Lung (tissue), 12 donors: ENCODE data around the gene PDZK1IP1. TPM values are rescaled to one million over a fixed set of nuclear protein-coding genes. Genes with fewer than 3 reads are reported as not detected.

ENCODE experiments used
- ATAC-seq: fragments of 200-7000 bp; cut with Tn5 transposase; one replicate; pipeline ENCODE4 v1.9.1; 2020; ENCODE audit warnings: moderate number of reproducible peaks; ENCODE audit not compliant: insufficient read depth, low FRiP score
- DNase-seq, 3 donors: peaks; one replicate each; pipeline ENCODE4 v3.0.0-alpha.2; 2013 to 2017
- H3K27ac ChIP-seq, 2 donors: one replicate each; pipeline ENCODE4 v1.5.1; 2013; ENCODE audit warnings: mild to moderate bottlenecking in 2 of 2, moderate library complexity in 2 of 2, control low read depth in 1 of 2, inconsistent platforms in 1 of 2, low read depth in 1 of 2, low read length in 1 of 2
- H3K27me3 ChIP-seq, 3 donors: one replicate each; pipeline ENCODE4 v1.5.1; 2013; ENCODE audit warnings: low read length in 2 of 3; ENCODE audit not compliant: control insufficient read depth in 3 of 3, insufficient read depth in 3 of 3
- H3K36me3 ChIP-seq, 4 donors: one replicate each; pipeline ENCODE4 v1.5.1; 2013; ENCODE audit warnings: low read length in 4 of 4, mild to moderate bottlenecking in 1 of 4, moderate library complexity in 1 of 4; ENCODE audit not compliant: control insufficient read depth in 4 of 4, insufficient read depth in 4 of 4
- H3K4me1 ChIP-seq, 5 donors: one replicate each; pipeline ENCODE4 v1.5.1; 2013; ENCODE audit warnings: low read length in 5 of 5, mild to moderate bottlenecking in 2 of 5, moderate library complexity in 1 of 5; ENCODE audit not compliant: control insufficient read depth in 5 of 5, insufficient read depth in 5 of 5
- H3K4me3 ChIP-seq: one replicate; pipeline ENCODE4 v1.5.1; 2013; ENCODE audit warnings: mild to moderate bottlenecking, control low read depth, moderate library complexity
- H3K9ac ChIP-seq, 2 donors: one replicate each; pipeline ENCODE4 v1.5.1; 2013; ENCODE audit warnings: low read length in 2 of 2, control low read depth in 1 of 2; ENCODE audit not compliant: insufficient read depth in 1 of 2
- H3K9me3 ChIP-seq, 4 donors: one replicate each; pipeline ENCODE4 v1.5.1; 2013; ENCODE audit warnings: low read length in 3 of 4, mild to moderate bottlenecking in 1 of 4, moderate library complexity in 1 of 4; ENCODE audit not compliant: control insufficient read depth in 4 of 4, insufficient read depth in 3 of 4
- WGBS, 2 donors: extraction: QIAGEN DNeasy Blood & Tissue Kit; methylation state at CpG; one replicate each; pipeline ENCODE4 v1.1.7; 2013; 5-methylcytosine and 5-hydroxymethylcytosine counted together
- polyA plus RNA-seq, 2 donors: library from polyadenylated mRNA; stranded (reverse); fragments of 200-250 nt; gene quantifications; one replicate each; pipeline ENCODE4 v1.2.1, GENCODE V29; 2013
- total RNA-seq, 2 donors: library from RNA; depleted of rRNA in 1 of 2; stranded (reverse); fragments of >200 nt in 1 of 2; gene quantifications; one replicate each; pipeline ENCODE4 v1.2.1, GENCODE V29; 2014 to 2021
- TF ChIP-seq, protein P1 (sequence below): IDR thresholded peaks from 2 replicates; pipeline ENCODE4 v1.5.1; 2012; ENCODE audit warnings: mild to moderate bottlenecking; ENCODE audit errors: control extremely low read depth, extremely low read depth
- donor health status: control.
- donor health status: control.
- donor health status: Bipolar disorder and iron deficiency.
- donor health status: healthy.
- donor health status: DM: yes; HTN: yes; CAD: no.

The PDZK1IP1 gene
- total and polyA plus RNA-seq, 4 donors, result 44.8 to 324 (median 70.6) TPM

DNA sequence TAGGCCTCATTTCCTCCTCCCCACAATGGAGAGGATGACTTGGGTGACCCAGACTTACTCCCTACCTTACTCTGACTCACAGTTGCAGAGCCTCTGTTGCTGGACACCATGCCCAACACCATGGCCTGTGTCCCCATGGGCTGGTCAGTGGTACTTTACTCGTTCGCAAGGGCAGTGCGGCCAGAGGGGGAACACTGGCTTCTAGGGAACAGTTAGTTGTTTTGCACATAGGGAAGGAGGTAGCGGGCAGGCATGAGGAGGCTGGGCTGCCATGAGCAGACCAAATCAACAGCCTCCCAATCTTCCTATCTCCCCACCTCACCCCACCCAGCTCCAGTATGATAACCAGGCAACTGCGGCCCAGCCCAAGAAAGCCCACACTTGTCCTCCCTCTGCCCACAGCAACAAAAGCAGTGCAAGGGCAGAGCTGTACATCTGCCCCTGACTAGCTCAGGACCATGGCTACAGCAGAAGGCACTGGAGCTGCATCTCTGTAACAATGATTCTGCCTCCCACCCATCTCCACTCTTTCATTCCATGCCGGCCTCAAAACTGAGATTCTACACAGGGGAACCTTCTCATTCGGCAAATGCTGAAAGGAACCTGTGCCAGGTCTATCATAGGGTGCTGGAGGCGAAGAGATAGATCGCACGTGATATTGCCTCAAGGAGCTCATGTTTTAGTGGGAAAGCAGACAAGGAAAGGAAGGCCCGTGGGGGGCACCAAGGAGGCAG is 23.6 kb upstream of the PDZK1IP1 start:
- H3K27me3 ChIP-seq, result peaks cover 0 to 8% (median 0%) of the 10 kb centered on the region in 3 donors
- no peaks in the 10 kb centered on the region for H3K9me3 ChIP-seq
- peak overlapping the region in 1 of 2 donors; percentile 69 for H3K27ac ChIP-seq
- WGBS, 2 donors, result 83 to 85% methylated on average over 11 of the region's 11 CpGs
- no peak for DNase-seq
- H3K4me1 ChIP-seq, result peaks cover 0 to 6% (median 0%) of the 10 kb centered on the region in 5 donors
- no peak for ATAC-seq
- no peak overlapping the region for H3K4me3 ChIP-seq
- H3K9ac ChIP-seq, result no peak overlapping the region
- H3K36me3 ChIP-seq, result no peaks in the 10 kb centered on the region
- TF ChIP-seq, protein P1, sequence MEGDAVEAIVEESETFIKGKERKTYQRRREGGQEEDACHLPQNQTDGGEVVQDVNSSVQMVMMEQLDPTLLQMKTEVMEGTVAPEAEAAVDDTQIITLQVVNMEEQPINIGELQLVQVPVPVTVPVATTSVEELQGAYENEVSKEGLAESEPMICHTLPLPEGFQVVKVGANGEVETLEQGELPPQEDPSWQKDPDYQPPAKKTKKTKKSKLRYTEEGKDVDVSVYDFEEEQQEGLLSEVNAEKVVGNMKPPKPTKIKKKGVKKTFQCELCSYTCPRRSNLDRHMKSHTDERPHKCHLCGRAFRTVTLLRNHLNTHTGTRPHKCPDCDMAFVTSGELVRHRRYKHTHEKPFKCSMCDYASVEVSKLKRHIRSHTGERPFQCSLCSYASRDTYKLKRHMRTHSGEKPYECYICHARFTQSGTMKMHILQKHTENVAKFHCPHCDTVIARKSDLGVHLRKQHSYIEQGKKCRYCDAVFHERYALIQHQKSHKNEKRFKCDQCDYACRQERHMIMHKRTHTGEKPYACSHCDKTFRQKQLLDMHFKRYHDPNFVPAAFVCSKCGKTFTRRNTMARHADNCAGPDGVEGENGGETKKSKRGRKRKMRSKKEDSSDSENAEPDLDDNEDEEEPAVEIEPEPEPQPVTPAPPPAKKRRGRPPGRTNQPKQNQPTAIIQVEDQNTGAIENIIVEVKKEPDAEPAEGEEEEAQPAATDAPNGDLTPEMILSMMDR, result no peak

DNA sequence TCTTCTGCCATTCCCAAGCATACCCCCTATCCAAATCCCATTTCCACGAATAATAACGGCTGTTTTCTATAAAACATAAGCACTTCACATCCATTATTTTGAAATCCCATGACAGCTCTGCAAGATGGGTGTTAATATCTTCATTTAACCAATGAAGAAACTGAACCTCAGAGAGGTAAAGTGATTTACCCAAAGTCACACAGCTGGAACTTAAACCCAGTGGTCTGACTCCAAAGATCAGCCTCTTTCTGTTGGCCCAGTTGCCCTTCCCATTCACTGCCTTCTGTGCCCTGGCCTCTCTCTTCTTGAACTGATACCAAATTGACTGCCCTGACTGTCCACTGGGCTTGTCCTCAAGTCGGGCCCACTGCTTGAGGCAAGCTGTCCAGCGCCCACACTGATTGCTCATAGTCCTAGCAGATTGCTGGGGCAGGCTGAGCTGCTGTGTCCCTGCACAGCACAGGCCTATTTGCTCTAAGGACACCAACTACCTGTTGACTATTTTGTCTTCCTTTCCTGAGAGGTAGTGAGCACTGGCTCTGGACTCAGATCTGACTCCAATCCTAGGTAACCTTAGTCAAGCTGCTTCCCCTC is 22.9 kb upstream of the PDZK1IP1 start:
- Histone ChIP-seq H3K9ac (no peak overlapping the region), H3K27me3 (peaks cover 0 to 13% (median 0%) of the 10 kb centered on the region in 3 donors), H3K27ac (peak overlapping the region; percentile 54 to 83), H3K4me1 (peaks cover 0 to 6% (median 0%) of the 10 kb centered on the region in 5 donors), H3K4me3 (no peak overlapping the region), H3K36me3 (no peaks in the 10 kb centered on the region), H3K9me3 (no peaks in the 10 kb centered on the region)
- TF ChIP-seq, protein P1, result no peak
- WGBS, 2 donors, result 74 to 83% methylated on average over 4 of the region's 4 CpGs
- DNase-seq (no peak), ATAC-seq (no peak)

DNA sequence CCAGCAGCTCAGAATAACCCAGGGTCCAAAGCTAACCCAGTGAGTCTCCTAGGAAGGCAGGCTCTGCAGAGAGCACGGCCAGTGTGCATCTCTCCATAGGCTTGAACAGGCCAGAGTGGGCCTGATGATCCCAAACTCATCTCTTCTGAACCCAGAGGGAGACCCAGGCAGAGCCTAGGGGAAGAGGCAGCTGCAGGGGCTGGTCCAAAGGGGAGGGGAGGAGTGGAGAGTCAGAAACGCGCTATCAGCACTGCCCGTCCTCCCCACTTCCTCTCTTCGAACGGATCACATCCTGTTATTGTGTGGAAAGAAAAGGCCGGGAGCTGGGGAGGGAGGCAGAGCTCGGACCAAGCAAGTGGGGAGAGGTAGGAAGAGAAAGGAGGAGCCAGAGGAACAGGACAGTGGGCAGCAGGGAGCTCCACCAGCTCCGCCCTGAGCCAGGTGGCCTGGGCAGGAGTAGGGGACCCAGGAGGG is 22.0 kb upstream of the PDZK1IP1 start:
- H3K9me3 ChIP-seq, result no peaks in the 10 kb centered on the region
- peak; percentile 64 for ATAC-seq
- peaks cover 0 to 14% (median 0%) of the 10 kb centered on the region in 3 donors for H3K27me3 ChIP-seq
- DNase-seq, result peak; percentile 51 to 73 (median 66)
- H3K27ac ChIP-seq, result peak overlapping the region; percentile 54 to 83
- TF ChIP-seq, protein P1, result no peak
- WGBS, 2 donors, result 12 to 41% methylated on average over 9 of the region's 9 CpGs
- H3K36me3 ChIP-seq, result no peaks in the 10 kb centered on the region
- peaks cover 0 to 6% (median 0%) of the 10 kb centered on the region in 5 donors for H3K4me1 ChIP-seq
- no peak overlapping the region for H3K4me3 ChIP-seq
- no peak overlapping the region for H3K9ac ChIP-seq
